NCI-H1694 (cell line): Measurements from ENCODE around the gene TRMT11.
"Not testable (repeated sequence)": the region's sequence is repeated elsewhere in the genome, so short reads cannot be mapped to it uniquely, and the experiment has no call there.

Source experiments
- DNase-seq: peaks from one replicate; lab custom pipeline; 2025; lab: John Stamatoyannopoulos, UW

Gene TRMT11

GRCh38 chr6:125994670-125995488 is 8.5 kb downstream of the TRMT11 start:
- no peak for DNase-seq

GRCh38 chr6:125995972-125996580 is 9.7 kb downstream of the TRMT11 start:
- DNase-seq, result peak; percentile 40

- no peak for DNase-seq
These were observed 16.7 kb downstream of the TRMT11 start for GRCh38 chr6:126002755-126003679.

GRCh38 chr6:126007800-126008199 is 21.5 kb downstream of the TRMT11 start:
- no peak for DNase-seq

GRCh38 chr6:126010040-126010439 is 23.7 kb downstream of the TRMT11 start:
- DNase-seq, result no peak

- DNase-seq, result no peak
These were observed 29.5 kb downstream of the TRMT11 start for GRCh38 chr6:126015863-126016262.

GRCh38 chr6:126016591-126016990 is 30.3 kb downstream of the TRMT11 start:
- no peak for DNase-seq

GRCh38 chr6:126017668-126018067 is 31.3 kb downstream of the TRMT11 start:
- DNase-seq, result no peak

GRCh38 chr6:126020305-126021050 is 34.1 kb downstream of the TRMT11 start:
- DNase-seq, result no peak

GRCh38 chr6:126023474-126023873 is 37.1 kb downstream of the TRMT11 start:
- not testable (repeated sequence) for DNase-seq

- DNase-seq, result no peak
These were observed 39.7 kb downstream of the TRMT11 start for GRCh38 chr6:126026001-126026400.

- no peak for DNase-seq
These were observed 41.3 kb downstream of the TRMT11 start for GRCh38 chr6:126027601-126028000.

GRCh38 chr6:126030045-126030444 is 43.7 kb downstream of the TRMT11 start:
- DNase-seq, result no peak

GRCh38 chr6:126033696-126034095 is 47.4 kb downstream of the TRMT11 start:
- DNase-seq, result peak; percentile 2

GRCh38 chr6:126034656-126035055 is 48.3 kb downstream of the TRMT11 start:
- no peak for DNase-seq

- DNase-seq, result no peak
These were observed 49.4 kb downstream of the TRMT11 start for GRCh38 chr6:126035764-126036163.

- no peak for DNase-seq
These were observed 51.9 kb downstream of the TRMT11 start for GRCh38 chr6:126038234-126038633.

GRCh38 chr6:126039284-126039683 is 52.9 kb downstream of the TRMT11 start:
- DNase-seq, result no peak

- no peak for DNase-seq
These were observed 54.1 kb downstream of the TRMT11 start for GRCh38 chr6:126040394-126040793.

GRCh38 chr6:126040826-126041225 is 54.5 kb downstream of the TRMT11 start:
- no peak for DNase-seq

GRCh38 chr6:126041516-126041915 is 55.2 kb downstream of the TRMT11 start:
- DNase-seq, result no peak

- DNase-seq, result no peak
These were observed 55.7 kb downstream of the TRMT11 start for GRCh38 chr6:126042001-126042419.
